GM13976 (cell line): ENCODE measurements around the gene CLSTN2.

Experiments
- DNase-seq: peaks from one replicate; pipeline ENCODE4 v3.0.0; 2012; ENCODE audit warnings: low spot score
- CTCF ChIP-seq: IDR thresholded peaks from 2 replicates; pipeline ENCODE4 v1.5.1; 2012; ENCODE audit warnings: borderline replicate concordance, mild to moderate bottlenecking; ENCODE audit not compliant: insufficient read depth; ENCODE audit errors: extremely low read depth, missing control alignments, control extremely low read depth
- in situ Hi-C: fragments of 300-500 bp; cut with MboI; formaldehyde crosslinking; loops from one replicate; pipeline ENCODE4 v1.12.0; 2022; ENCODE audit warnings: low sequenced_read_pairs, mixed read lengths, inconsistent platforms; ENCODE audit not compliant: unreplicated experiment

CLSTN2 gene

GRCh38 chr3:139935016-139935865 lies at the start of gene CLSTN2:
TSS of gene CLSTN2 (plus strand) at chr3:139935185.
- no peak for TF ChIP-seq CTCF
- in situ Hi-C loops = no loop called here
- peak; percentile 61 for DNase-seq

- TF ChIP-seq CTCF = no peak
- in situ Hi-C loops = no loop called here
- no peak for DNase-seq
These were observed 47.6 kb upstream of the CLSTN2 start for GRCh38 chr3:139887431-139887830.

- in situ Hi-C loops = no loop called here
- DNase-seq = no peak
- no peak for TF ChIP-seq CTCF
These were observed 46.3 kb upstream of the CLSTN2 start for GRCh38 chr3:139888561-139889140.

GRCh38 chr3:139893267-139893962 lies 41.6 kb upstream of the CLSTN2 start:
- in situ Hi-C loops = no loop called here
- no peak for TF ChIP-seq CTCF
- DNase-seq = no peak

- in situ Hi-C loops = no loop called here
- TF ChIP-seq CTCF = no peak
- no peak for DNase-seq
These were observed 40.9 kb upstream of the CLSTN2 start for GRCh38 chr3:139893963-139894642.

GRCh38 chr3:139894643-139894989 lies 40.4 kb upstream of the CLSTN2 start:
- DNase-seq = no peak
- TF ChIP-seq CTCF = no peak
- in situ Hi-C loops = no loop called here
